Adrenal gland (tissue), 12 donors: ENCODE measurements around the gene LRIG1. TPM values are rescaled to one million over a fixed set of nuclear protein-coding genes. Genes with fewer than 3 reads are reported as not detected.

Experiments used
- DNase-seq, 7 donors: peaks; one replicate each; pipeline ENCODE4 v3.0.0-alpha.2; 2019 to 2020
- H3K27ac ChIP-seq, 5 donors: fragments of 200-600 bp; sonication (generic) in 4 of 5; 1 replicate in 3 of 5; 2 replicates in 2 of 5; pipeline versions ENCODE4 v1.5.1 to v1.8.0; 2016 to 2020; ENCODE audit warnings: mild to moderate bottlenecking in 1 of 5
- H3K27me3 ChIP-seq: fragments of 200-600 bp; 2 replicates; pipeline ENCODE4 v1.8.0; 2021
- H3K36me3 ChIP-seq, 2 donors: fragments of 200-600 bp; replicated peaks in 1 of 2; 1 replicate in 1 of 2; 2 replicates in 1 of 2; pipeline versions ENCODE4 v1.5.1 to v1.8.0; 2018 to 2022
- H3K4me1 ChIP-seq, 2 donors: fragments of 200-600 bp; replicated peaks in 1 of 2; 1 replicate in 1 of 2; 2 replicates in 1 of 2; pipeline versions ENCODE4 v1.5.1 to v1.8.0; 2018 to 2021
- H3K4me3 ChIP-seq, 4 donors: fragments of 200-600 bp; sonication (generic) in 3 of 4; one replicate each; pipeline ENCODE4 v1.5.1; 2016 to 2018
- H3K9me3 ChIP-seq, 3 donors: fragments of 200-600 bp; sonication (generic) in 1 of 3; replicated peaks in 1 of 3; 1 replicate in 2 of 3; 2 replicates in 1 of 3; pipeline versions ENCODE4 v1.5.1 to v1.8.0; 2016 to 2021
- POLR2A ChIP-seq, 2 donors: fragments of 450-650 bp; IDR thresholded peaks; one replicate each; pipeline ENCODE4 v1.6.1; 2017; ENCODE audit warnings: antibody characterized with exemption in 2 of 2, mild to moderate bottlenecking in 2 of 2, moderate library complexity in 1 of 2
- WGBS, 4 donors: extraction: QIAGEN DNeasy Blood & Tissue Kit in 2 of 4; methylation state at CpG; one replicate each; pipeline versions ENCODE4 v1.1.5 to v1.1.7; 2013 to 2017; 5-methylcytosine and 5-hydroxymethylcytosine counted together
- intact Hi-C, 2 donors: fragments of 100-400 bp; cut with DNase I; formaldehyde crosslinking; loops; one replicate each; pipeline versions ENCODE4 v1.14.1 to v1.15.0; 2022 to 2023
- polyA plus RNA-seq, 3 donors: library from polyadenylated mRNA; stranded (reverse); fragments of 200-250 nt in 2 of 3; fragments of 350-450 nt in 1 of 3; fragmentation: Illumina TruSeq in 1 of 3; extraction: RNeasy Lipid Tissue Mini Kit (QIAGEN cat#74804) in 1 of 3; gene quantifications; one replicate each; pipeline ENCODE4 v1.2.3, GENCODE V29; 2013 to 2014
- total RNA-seq, 9 donors: library from RNA; depleted of rRNA in 4 of 9; stranded (reverse); fragments of >200 nt in 4 of 9; fragments of 120-200 nt in 1 of 9; fragmentation: NEBNext Ultra II Directional in 1 of 9; extraction: Animal tissue kit (Norgen Biotek cat#: 25700) in 1 of 9; gene quantifications; one replicate each; pipeline versions ENCODE4 v1.1.0 to v1.2.4, GENCODE V29; 2013 to 2023
- TF ChIP-seq, protein P1 (sequence below), 6 experiments: fragments of 450-650 bp in 4 of 6; fragments of 200-600 bp in 2 of 6; sonication (generic) in 1 of 6; IDR thresholded peaks; 1 replicate in 5 of 6; 2 replicates in 1 of 6; pipeline versions ENCODE4 v1.5.1 to v1.8.0; 2016 to 2021; ENCODE audit warnings: antibody characterized with exemption in 6 of 6, mild to moderate bottlenecking in 2 of 6, moderate library complexity in 1 of 6
- donor health status: healthy with polysubstance abuse.
- donor health status: Bipolar disorder and iron deficiency.
- donor health status: DM: yes; HTN: yes; CAD: no.
- donor health status: DM: no; HTN: no; CAD: no.
- donor health status: DM: no; HTN: no; CAD: no.
- donor health status: DM: yes; HTN: yes; CAD: no.

LRIG1 gene
- total and polyA plus RNA-seq, 12 donors = 1.5 to 13.3 (median 4.7) TPM

DNA sequence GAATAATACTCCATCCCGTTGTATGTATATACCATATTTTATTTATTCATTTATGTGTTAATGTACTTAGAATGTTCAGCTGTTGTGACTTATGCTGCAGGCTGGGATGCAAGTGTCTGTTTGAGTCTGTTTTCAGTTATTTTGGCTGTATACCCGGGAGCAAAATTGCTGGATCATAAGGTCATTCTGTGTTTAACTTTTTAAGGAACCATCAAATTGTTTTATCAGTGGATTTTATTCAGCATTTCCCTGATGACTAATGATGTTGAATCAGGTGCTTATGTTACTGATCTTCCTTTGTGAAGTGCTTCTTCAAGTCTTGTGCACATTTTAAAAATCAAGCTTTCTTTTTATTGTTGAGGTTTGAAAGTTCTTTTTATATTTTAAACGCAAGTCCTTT is 161.9 kb downstream of the LRIG1 start:
- TF ChIP-seq, protein P1, sequence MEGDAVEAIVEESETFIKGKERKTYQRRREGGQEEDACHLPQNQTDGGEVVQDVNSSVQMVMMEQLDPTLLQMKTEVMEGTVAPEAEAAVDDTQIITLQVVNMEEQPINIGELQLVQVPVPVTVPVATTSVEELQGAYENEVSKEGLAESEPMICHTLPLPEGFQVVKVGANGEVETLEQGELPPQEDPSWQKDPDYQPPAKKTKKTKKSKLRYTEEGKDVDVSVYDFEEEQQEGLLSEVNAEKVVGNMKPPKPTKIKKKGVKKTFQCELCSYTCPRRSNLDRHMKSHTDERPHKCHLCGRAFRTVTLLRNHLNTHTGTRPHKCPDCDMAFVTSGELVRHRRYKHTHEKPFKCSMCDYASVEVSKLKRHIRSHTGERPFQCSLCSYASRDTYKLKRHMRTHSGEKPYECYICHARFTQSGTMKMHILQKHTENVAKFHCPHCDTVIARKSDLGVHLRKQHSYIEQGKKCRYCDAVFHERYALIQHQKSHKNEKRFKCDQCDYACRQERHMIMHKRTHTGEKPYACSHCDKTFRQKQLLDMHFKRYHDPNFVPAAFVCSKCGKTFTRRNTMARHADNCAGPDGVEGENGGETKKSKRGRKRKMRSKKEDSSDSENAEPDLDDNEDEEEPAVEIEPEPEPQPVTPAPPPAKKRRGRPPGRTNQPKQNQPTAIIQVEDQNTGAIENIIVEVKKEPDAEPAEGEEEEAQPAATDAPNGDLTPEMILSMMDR (IDR thresholded peaks at IDR 0.05) = no peak
- no peak for TF ChIP-seq POLR2A (IDR thresholded peaks at IDR 0.05)
- no peaks in the 10 kb centered on the region for H3K27me3 ChIP-seq
- H3K27ac ChIP-seq = no peak overlapping the region
- no peak for DNase-seq
- H3K4me3 ChIP-seq = no peak overlapping the region
- no peaks in the 10 kb centered on the region for H3K36me3 ChIP-seq
- no peaks in the 10 kb centered on the region for H3K9me3 ChIP-seq
- intact Hi-C loops = no loop called here
- peaks cover 0 to 8% of the 10 kb centered on the region in 2 donors for H3K4me1 ChIP-seq
- WGBS, 4 donors = 64 to 77% (median 72%) methylated on average over 3 of the region's 3 CpGs

DNA sequence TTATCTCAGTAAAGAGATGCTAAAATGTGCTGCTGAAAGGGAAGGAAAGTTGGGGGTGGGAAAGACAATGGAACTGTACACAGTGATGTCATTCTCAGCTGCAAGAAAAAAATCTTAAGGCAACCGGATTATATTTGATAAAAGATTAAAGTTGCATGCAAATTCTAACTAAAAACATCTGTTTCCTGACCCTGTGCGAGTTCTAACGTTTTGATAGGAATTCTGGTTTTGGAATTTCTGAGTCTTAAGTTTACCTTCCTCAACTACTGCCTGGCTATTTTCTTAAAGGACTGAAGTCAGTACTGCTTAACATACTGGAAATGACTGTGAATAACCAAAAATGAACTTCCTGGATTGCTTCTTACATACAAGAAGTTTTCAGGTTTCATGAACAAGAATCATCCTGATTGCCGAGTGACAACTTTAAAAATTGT is 164.5 kb downstream of the LRIG1 start:
- H3K4me1 ChIP-seq = peaks cover 0 to 3% of the 10 kb centered on the region in 2 donors
- no peaks in the 10 kb centered on the region for H3K36me3 ChIP-seq
- 36 to 45% (median 41%) methylated on average over 4 of the region's 4 CpGs for WGBS, 4 donors
- H3K9me3 ChIP-seq = no peaks in the 10 kb centered on the region
- intact Hi-C loops = no loop called here
- no peak overlapping the region for H3K4me3 ChIP-seq
- DNase-seq = no peak
- H3K27ac ChIP-seq = no peak overlapping the region
- TF ChIP-seq POLR2A (IDR thresholded peaks at IDR 0.05) = no peak
- H3K27me3 ChIP-seq = no peaks in the 10 kb centered on the region

DNA sequence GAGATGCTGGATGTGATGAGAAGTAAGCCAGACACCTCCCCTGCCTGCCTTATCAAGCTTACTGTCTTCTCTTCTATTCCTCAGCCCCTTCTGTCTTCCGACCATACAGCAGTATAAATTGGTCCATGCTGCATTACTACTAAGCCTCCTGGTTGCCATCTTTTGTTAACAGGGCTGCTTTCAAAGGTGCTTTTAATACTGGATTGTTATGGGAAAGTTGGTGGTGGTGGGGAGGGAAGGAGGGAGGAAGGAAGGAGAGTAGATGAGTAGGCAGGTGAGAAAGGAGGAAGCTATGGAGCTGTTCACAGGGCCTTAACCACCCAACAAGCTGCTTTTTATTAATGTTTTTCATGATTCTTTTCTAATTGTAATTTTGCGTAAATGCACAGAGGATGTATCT is 165.2 kb downstream of the LRIG1 start:
- no peaks in the 10 kb centered on the region for H3K36me3 ChIP-seq

More for the DNA sequence above, 165.2 kb downstream of the LRIG1 start:
- H3K4me1 ChIP-seq = no peaks in the 10 kb centered on the region
- no peak for DNase-seq
- no peak overlapping the region for H3K4me3 ChIP-seq
- intact Hi-C loops = no loop called here
- WGBS, 4 donors = 93 to 98% (median 96%) methylated on average over 2 of the region's 2 CpGs
- TF ChIP-seq POLR2A (IDR thresholded peaks at IDR 0.05) = no peak
- TF ChIP-seq, protein P1 (IDR thresholded peaks at IDR 0.05) = no peak
- no peaks in the 10 kb centered on the region for H3K27me3 ChIP-seq
- no peaks in the 10 kb centered on the region for H3K9me3 ChIP-seq
- H3K27ac ChIP-seq = no peak overlapping the region
